ENCODE results near the gene TAX1BP3. TPM values are rescaled to one million over a fixed set of nuclear protein-coding genes. Genes with fewer than 3 reads are reported as not detected.

The TAX1BP3 gene
- total and polyA plus RNA-seq, 2 of the 13 experiments (the other 11 are each of a cell fraction or from before 2014, with no cell fraction given), result 16.7 to 45.1 TPM

- no peak for TF ChIP-seq TRAFD1 (CRISPR knock-in tag; IDR thresholded peaks at IDR 0.05; ENCODE audit: borderline replicate concordance)
- peak; percentile 34; the same call in 1 of the 2 replicates for TF ChIP-seq MXD4 (CRISPR knock-in tag; IDR thresholded peaks at IDR 0.05)
- no peak for TF ChIP-seq RFX5 (IDR thresholded peaks at IDR 0.05; ENCODE audit: low read depth, low read length)
- no peak for TF ChIP-seq ATF2 (CRISPR knock-in tag; IDR thresholded peaks at IDR 0.05)
- peak; percentile 56; the same call in 1 of the 2 replicates for TF ChIP-seq ZFP91 (CRISPR knock-in tag; IDR thresholded peaks at IDR 0.05; ENCODE audit: borderline replicate concordance)
- TF ChIP-seq ZFP82 (CRISPR knock-in tag; IDR thresholded peaks at IDR 0.05; ENCODE audit: borderline replicate concordance), result no peak
- TF ChIP-seq NCOA2 (CRISPR knock-in tag; IDR thresholded peaks at IDR 0.05), result no peak
- no peak for TF ChIP-seq HBP1 (CRISPR knock-in tag; IDR thresholded peaks at IDR 0.05; ENCODE audit: low read depth)
- TF ChIP-seq ZBTB20 (CRISPR knock-in tag; IDR thresholded peaks at IDR 0.05; ENCODE audit: borderline replicate concordance, low read depth), result no peak
- TF ChIP-seq MTERF4 (CRISPR knock-in tag; IDR thresholded peaks at IDR 0.05), result no peak
- no peak for TF ChIP-seq ARHGAP35 (CRISPR knock-in tag; IDR thresholded peaks at IDR 0.05; ENCODE audit: borderline replicate concordance)
- TF ChIP-seq HNF1A (IDR thresholded peaks at IDR 0.05; ENCODE audit: low read depth), result no peak
- TF ChIP-seq HNF1A (CRISPR knock-in tag; IDR thresholded peaks at IDR 0.05; ENCODE audit: borderline replicate concordance), result no peak
- no peak for TF ChIP-seq ZBTB3 (CRISPR knock-in tag; IDR thresholded peaks at IDR 0.05; ENCODE audit: borderline replicate concordance, low read depth)
- TF ChIP-seq ZFP41 (CRISPR knock-in tag; IDR thresholded peaks at IDR 0.05; ENCODE audit: borderline replicate concordance), result no peak
- TF ChIP-seq ERF (CRISPR knock-in tag; IDR thresholded peaks at IDR 0.05), result 0 out of 2 replicates have a peak, but pooled peaks have one; percentile 18
Measured at GRCh38 chr17:3678095-3678820, 9.9 kb upstream of the TAX1BP3 start (continued).
